ENCODE measurements around the gene GTF2F1. TPM values are rescaled to one million over a fixed set of nuclear protein-coding genes. Genes with fewer than 3 reads are reported as not detected.

GTF2F1 gene
- polyA plus RNA-seq, 1 donor from 2014 or later: 25.4 TPM

DNA sequence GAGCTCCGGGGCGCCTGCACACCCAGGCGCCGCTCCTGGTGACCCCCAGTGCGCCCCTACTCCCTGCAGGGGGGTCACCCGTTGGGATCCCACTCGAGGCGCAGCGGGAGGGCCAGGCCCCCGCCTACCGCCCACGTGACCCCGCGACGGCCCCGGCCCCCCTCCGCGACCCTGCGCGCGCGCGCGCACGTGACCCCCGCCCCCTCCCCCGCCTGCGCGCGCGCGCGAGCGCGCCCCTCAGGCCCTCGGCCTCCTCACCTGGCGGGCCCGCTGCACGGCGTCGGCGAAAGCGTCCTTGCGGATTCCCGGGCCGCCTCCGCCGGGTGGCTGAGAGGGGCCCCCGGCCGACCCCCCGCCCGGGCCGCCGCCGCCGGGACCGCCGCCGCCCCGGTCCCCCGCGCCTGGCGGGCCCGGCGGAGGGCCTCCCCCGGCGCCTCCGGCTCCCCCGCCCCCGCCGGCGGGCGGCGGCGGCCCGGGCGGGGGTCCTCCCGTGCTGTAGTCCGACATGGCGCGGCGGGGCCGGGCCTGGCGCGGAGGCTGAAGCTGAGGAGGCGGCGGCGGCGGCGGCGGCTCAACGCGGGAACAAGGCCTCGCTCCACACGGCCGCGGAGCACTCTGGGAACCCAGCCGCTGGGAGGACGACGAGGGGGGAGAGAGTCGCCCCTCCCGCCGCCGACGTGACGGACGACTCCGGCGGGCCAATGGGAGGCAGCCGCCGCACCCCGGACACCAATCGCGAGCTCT, 31.4 kb upstream of the GTF2F1 start, which contains the start of gene KHSRP:
TSS of gene KHSRP (minus strand) at position 617 of the 744 bp plus-strand sequence. CDS start at position 507, 110 bp downstream.
- Mint-ChIP-seq H3K27me3 (no peaks in the 10 kb centered on the region), H3K4me3 (peak within 1 kb of the TSS; percentile 81 to 96 (median 88)), H3K27ac (peak within 1 kb of the TSS; percentile 78 to 99 (median 80)), H3K9me3 (no peaks in the 10 kb centered on the region), H3K4me1 (peaks cover 4 to 28% (median 16%) of the 10 kb centered on the region in 3 donors), H3K36me3 (no peaks in the 10 kb centered on the region)

DNA sequence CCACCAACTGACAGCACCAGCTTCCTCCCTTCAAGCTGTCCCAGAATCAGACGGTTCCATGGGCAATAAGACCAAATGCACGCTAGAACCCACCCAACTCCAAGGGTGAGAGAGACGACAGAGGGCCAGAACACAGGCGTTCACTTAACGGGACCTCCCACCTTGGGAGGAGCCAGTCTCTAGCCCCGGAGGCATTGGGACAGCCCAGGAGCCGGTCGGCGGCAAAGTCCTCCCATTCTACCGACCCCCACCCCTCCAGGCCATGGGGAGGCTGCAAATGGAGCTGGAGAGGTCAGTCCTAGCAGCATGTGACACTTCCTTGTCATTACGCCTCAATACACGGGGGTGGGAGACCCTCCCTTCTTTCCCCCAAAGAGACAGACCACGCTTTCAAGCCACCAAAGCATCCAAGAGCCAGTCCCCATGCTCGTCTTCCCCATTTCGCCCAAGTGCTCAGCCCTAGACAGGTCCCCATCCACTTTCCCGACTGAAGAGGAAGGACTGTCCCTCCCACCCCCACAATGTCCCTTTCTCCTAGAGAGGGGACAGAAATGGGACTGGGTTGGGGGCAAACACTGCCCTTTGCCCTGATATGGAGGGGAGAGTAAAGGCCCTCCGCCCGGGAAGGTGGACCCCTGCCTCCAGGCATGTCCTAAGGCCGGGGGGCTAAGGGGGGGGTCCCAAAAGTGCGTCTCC, 30.7 kb upstream of the GTF2F1 start:
- Mint-ChIP-seq H3K27ac (peak overlapping the region; percentile 35 to 86 (median 78)), H3K27me3 (no peaks in the 10 kb centered on the region), H3K4me3 (peak overlapping the region; percentile 81 to 92 (median 87)), H3K36me3 (no peaks in the 10 kb centered on the region), H3K4me1 (peaks cover 4 to 28% (median 16%) of the 10 kb centered on the region in 3 donors), H3K9me3 (no peaks in the 10 kb centered on the region)

DNA sequence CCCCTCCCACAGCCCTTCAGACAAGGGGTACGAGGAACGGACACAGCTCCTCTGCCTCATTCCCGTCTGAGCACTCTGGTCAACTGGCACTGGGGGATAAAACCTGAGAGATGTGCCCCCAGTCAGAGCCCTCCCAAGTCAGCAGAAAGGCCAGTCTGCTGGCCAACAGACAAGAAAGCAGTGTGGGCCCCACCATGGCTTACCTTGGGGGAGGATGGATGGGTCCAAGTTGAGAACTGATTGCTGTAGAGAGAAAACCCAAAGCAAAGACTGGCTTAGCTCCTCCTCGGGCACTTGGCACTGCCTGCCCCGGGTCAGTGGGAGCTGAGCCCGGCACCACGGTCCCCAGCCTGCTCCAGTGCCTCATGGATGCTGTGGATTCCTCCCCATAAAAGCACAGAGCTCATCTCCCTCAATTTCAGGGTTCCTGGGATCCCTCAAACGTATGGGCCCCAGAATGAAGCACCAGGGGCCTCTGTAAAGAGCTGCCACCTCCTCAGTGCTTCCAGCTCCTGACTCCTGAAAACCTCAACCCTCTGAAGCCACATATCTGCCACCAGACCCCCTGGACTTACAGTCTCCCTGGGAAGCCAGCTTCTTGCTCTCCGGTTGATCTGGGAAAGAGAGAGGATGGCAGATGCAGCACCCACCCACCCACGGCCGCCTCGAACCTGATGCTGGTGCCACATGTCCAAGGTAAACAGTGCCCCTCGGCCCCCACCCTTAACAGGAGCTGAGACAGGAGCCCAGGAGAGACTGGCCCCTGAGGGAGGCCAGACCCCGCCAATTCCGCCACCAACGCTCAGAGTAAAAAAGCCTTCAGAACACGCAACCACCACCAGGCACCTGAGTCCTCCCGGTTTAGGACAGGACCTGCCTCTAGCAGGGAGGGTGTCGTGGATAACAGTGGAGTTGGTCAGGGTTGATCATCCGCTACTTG, 28.4 kb upstream of the GTF2F1 start:
- Mint-ChIP-seq H3K27me3 (no peaks in the 10 kb centered on the region), H3K36me3 (no peaks in the 10 kb centered on the region), H3K4me3 (peak overlapping the region in 2 of 4 donors; percentile 28 to 54), H3K9me3 (no peaks in the 10 kb centered on the region), H3K27ac (peak overlapping the region in 1 of 3 donors; percentile 57), H3K4me1 (peaks cover 4 to 28% (median 14%) of the 10 kb centered on the region in 3 donors)

DNA sequence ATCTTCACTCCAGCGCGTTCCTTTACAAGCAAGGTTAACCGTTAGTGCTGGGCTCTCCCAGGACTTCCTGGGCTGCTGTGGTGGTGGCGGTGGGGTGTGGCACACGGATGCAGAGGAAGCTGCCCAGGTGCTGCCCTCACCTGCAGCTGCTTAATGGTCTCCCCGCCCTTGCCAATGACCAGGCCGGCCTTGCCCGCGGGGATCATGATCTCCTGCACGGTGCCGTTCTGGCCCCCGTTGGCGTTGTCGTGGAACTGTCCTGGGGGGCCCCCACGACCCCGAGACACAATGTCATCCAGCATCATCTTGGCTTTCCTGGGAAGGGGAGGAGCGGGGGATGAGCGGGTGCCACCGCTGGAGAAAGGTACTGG, 25.6 kb upstream of the GTF2F1 start:
- peak overlapping the region in 1 of 4 donors; percentile 21 for H3K4me3 Mint-ChIP-seq
- H3K4me1 Mint-ChIP-seq: peaks cover 0 to 18% (median 12%) of the 10 kb centered on the region in 3 donors

DNA sequence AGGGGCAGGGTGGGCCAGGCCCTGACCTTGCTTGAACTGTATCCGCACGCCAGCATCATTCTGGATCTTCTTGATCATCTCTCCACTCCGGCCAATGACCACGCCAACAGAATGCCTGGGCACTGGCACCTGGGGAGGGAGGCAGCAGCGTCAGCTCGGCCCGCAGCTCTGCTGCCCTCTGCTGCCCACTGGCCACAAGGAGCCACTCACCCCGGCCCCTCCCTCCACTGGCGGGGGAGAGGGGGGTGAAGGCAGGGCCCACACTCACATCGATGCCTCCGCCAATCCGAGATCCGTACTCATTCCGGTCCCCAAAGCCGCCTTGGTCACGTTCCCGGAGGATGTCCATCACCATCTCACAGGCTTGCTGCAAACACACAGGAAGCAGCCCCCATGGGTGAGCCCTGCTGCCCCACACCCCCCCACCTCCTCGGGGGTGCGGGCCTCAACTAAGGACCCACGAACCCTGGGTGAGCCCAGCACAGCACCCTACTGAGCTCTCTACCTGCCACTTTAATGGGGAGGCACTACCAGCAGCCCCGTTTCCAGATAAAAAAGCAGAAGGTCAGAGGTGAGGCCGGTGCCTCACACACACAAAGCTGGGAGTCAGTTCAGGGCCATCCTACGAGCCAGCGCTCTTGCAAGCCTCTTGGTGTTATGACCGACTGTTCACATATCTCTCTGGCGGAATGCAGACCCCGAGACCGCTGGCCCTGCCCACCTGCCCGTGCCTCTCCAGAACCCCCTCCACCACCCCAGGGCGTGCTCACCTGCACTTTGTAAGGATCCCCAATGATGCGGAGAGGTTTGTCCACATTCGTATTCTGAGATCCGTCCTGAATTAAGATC, 25.0 kb upstream of the GTF2F1 start:
- H3K36me3 Mint-ChIP-seq: no peaks in the 10 kb centered on the region
- H3K4me1 Mint-ChIP-seq: peaks cover 0 to 14% (median 7%) of the 10 kb centered on the region in 3 donors
- H3K9me3 Mint-ChIP-seq: no peaks in the 10 kb centered on the region
- peak overlapping the region in 1 of 4 donors; percentile 7 for H3K4me3 Mint-ChIP-seq
- no peaks in the 10 kb centered on the region for H3K27me3 Mint-ChIP-seq
- no peak overlapping the region for H3K27ac Mint-ChIP-seq

More for the DNA sequence above, 25.6 kb upstream of the GTF2F1 start:
- no peak overlapping the region for H3K27ac Mint-ChIP-seq
- H3K27me3 Mint-ChIP-seq: no peaks in the 10 kb centered on the region
- no peaks in the 10 kb centered on the region for H3K36me3 Mint-ChIP-seq
- no peaks in the 10 kb centered on the region for H3K9me3 Mint-ChIP-seq

DNA sequence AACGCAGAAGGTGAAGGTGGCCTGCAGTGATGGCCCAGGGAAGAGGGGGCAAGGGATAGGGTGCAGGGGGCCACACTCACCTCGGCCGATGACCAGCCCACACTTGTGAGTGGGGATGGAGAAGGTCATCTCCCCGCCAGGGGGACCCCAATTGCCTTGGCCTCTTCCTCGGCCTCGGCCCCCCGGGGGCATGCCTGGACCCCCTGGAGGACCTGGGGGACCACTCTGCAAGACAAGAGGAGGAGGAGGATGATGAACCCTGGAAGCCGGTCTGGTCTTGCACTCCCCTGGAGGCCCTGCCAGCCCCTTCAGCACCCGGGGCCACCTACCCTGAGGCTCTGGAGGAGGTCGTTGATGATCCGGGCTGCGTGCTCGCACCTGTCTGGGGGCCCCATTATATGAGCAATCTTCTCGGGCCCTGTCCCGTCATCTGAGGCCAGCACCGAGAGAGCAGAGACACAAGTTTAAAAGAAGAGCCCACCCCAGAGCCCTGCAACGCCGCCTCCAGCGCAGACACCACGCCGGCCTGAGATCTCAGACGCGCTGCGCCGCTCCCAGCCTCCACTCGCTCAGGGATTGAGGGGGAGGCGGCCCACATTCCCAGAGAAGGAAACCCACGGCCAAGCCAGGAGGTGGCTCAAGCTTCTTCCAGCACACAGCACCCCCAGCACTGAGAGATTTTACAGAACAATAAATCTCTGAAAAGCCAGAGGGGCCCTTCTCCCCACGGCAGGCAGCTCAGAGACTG, 23.9 kb upstream of the GTF2F1 start:
- H3K27ac Mint-ChIP-seq: no peak overlapping the region
- no peaks in the 10 kb centered on the region for H3K36me3 Mint-ChIP-seq
- H3K4me1 Mint-ChIP-seq: peaks cover 0 to 4% (median 0%) of the 10 kb centered on the region in 3 donors
- no peaks in the 10 kb centered on the region for H3K9me3 Mint-ChIP-seq
- no peaks in the 10 kb centered on the region for H3K27me3 Mint-ChIP-seq
- peak overlapping the region in 2 of 4 donors; percentile 7 to 52 for H3K4me3 Mint-ChIP-seq

DNA sequence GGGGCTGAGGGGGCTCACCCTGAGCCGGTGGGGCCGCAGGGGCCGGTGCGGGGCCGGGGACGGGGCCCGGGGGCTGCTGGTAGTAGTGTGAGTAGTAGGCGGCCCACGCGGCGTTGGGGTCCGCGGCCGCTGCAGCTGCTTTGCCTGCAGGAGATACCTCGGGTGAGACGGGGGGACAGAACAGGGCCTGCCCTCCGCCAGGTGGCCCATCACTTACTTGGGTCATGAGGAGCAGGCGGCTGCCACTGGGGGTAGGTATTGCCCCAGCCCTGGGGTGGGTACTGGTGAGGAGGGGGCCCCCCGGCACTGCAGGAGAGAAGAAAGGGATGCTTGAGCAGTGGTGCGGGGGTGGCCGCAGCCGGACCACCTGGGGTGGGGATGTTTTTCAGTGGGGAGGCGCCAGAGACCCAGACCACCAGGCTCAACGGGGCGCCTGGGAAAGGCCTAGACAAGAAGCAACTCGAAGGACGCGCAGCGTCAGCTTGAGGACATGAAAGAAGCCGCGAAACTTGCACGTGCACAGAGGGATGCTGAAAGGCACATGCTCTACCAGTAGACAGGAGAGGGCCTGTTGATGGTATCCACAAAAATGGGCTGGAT, 22.7 kb upstream of the GTF2F1 start:
- Mint-ChIP-seq H3K27me3 (no peaks in the 10 kb centered on the region), H3K4me1 (no peaks in the 10 kb centered on the region), H3K9me3 (no peaks in the 10 kb centered on the region), H3K36me3 (no peaks in the 10 kb centered on the region), H3K4me3 (no peak overlapping the region), H3K27ac (no peak overlapping the region)

DNA sequence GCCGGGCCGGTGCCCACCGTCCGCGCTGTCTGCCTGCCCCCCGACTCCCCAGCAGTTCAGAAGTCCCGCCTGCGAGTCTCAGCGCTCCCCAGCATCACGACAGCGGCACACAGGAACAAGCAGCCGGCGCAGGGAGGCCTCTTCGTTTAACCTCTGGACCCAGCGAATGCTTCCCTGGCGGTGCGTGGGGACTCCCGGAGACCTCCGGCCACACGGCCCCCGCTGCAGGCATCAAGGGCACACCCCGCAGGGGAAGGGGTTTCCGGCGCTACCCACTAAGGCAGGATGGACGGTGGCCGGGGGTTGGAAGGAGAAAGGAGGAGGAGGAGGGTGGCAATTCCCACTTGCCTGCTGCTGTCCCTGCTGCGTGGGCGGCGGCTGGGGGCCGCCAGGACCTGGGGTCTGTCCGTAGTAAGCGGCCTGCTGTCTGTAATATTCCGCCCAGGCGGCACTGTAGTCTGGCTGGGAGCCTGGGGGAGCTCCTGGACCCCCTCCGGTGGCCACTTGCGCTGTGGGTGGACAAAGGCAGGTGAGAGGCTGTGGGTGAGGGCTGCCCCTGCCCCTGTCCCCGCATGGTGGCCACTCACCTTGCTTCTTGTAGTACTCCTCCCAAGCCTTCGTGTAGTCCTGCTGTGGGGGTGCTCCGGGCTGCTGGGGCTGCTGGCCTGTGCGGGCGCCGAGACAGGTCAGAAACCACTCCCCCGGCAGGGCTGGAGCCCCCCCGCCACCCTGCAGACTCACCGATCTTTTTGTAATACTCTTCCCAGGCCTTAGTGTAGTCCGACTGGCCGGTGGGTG, 22.0 kb upstream of the GTF2F1 start:
- Mint-ChIP-seq H3K36me3 (no peaks in the 10 kb centered on the region), H3K27me3 (no peaks in the 10 kb centered on the region), H3K4me1 (no peaks in the 10 kb centered on the region), H3K4me3 (no peak overlapping the region), H3K27ac (no peak overlapping the region), H3K9me3 (no peaks in the 10 kb centered on the region)

DNA sequence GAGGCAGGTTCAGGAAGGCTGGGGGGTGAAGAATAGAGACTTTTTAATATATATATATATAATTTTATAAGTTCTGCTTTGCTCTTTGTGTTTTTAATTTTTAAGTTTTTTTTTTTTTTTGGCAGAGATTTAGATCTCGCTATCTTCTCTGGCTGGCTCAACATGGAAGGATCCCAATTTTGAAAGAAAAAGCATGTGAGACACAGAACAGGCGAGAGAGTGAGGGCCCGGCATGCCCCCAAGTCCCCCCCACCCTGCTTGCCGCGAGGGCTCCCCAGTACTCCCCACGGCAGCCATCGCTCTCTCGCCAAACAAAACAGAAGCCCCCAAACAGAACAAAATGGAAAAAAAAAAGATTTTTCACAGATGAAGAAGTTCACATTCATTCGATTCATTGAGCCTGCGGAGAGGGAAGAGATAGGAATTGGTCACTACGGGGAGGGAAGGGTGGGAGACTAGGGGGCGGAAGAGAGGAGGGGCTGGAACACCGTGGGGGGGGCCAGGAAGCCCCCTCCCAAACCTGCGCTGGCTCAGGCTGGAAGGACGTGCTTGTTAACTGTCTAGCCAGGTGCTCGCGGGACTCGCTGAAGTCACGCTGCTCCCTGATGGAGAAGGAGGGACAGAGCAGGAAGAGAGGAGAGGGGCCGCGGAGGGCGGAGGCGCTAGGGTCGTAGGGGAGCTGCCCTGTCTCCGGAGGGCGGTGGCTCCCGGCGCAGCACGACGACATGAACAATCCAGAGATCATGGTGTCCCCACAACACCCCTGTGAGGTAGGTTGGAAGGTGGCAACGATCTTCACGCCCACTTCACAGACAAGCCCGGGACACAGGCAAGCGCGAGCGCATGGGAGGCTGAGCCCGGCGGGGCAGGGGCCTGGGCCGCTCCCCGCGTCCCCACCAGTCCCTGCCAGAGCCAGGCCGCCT, 21.0 kb upstream of the GTF2F1 start:
- no peaks in the 10 kb centered on the region for H3K27me3 Mint-ChIP-seq
- no peaks in the 10 kb centered on the region for H3K9me3 Mint-ChIP-seq
- H3K4me1 Mint-ChIP-seq: no peaks in the 10 kb centered on the region
- no peaks in the 10 kb centered on the region for H3K36me3 Mint-ChIP-seq
- no peak overlapping the region for H3K4me3 Mint-ChIP-seq
- peak overlapping the region in 1 of 3 donors; percentile 12 for H3K27ac Mint-ChIP-seq

DNA sequence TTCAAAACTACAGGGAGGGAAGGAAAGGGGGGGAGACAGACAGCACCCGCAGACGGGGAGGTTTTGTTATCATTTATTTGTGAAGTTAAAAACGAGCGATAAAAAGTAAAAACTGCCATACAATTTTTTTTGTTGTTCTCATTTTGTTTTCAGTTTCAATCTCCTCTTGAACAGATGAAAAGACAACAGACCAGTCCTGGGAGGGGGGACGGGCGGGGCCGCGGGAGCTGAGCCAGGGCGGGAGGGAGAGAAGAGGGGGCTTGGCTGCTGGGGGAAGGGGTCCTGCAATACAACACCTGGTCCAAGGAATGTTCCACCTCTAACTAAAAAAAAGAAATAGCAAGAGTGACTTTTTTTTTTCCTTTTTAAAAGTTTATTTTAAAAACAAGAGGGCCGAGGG, 20.3 kb upstream of the GTF2F1 start:
- no peaks in the 10 kb centered on the region for H3K9me3 Mint-ChIP-seq
- H3K27me3 Mint-ChIP-seq: no peaks in the 10 kb centered on the region
- H3K36me3 Mint-ChIP-seq: no peaks in the 10 kb centered on the region
- H3K4me3 Mint-ChIP-seq: no peak overlapping the region
- H3K4me1 Mint-ChIP-seq: no peaks in the 10 kb centered on the region
- no peak overlapping the region for H3K27ac Mint-ChIP-seq

DNA sequence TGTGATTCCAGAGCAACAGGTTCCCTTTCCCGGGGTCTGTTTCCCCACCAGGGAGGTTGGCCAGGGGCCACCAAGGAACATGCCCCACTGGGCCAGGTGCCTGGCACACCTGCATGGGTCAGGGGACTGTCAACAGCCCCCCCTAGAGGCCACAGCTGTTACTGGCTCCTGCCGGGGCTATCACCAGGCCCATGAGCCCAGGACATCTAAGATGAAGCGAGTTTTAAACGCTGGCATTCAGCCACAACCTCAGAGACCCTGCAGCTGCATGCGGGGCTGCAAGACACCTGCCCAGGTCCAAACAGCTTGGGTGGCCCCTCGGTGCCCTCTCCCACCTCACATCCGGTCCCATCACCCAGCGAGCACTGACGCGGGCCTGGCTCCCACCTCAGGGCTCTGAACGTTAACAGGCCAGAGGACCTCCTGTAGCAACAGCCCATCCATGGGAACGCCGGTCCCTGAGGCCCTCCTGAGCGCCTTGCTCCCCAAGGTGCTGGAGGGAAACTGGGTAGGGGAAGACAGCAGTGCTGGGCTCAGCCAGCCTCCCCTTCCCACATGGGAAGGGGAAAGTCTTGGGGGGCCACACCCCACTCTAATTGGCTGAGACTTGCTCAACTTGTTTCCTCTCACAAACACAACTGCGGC, 19.6 kb upstream of the GTF2F1 start:
- no peaks in the 10 kb centered on the region for H3K4me1 Mint-ChIP-seq
- H3K36me3 Mint-ChIP-seq: no peaks in the 10 kb centered on the region
- H3K4me3 Mint-ChIP-seq: no peak overlapping the region
- H3K9me3 Mint-ChIP-seq: no peaks in the 10 kb centered on the region
- H3K27me3 Mint-ChIP-seq: no peaks in the 10 kb centered on the region
- no peak overlapping the region for H3K27ac Mint-ChIP-seq

Data from IgD-negative memory B cell (primary cell).